Adrenal gland (tissue), 12 donors: ENCODE results near the gene GPR27. TPM values are rescaled to one million over a fixed set of nuclear protein-coding genes. Genes with fewer than 3 reads are reported as not detected.

ENCODE experiments used
- DNase-seq, 7 donors: peaks; one replicate each; pipeline ENCODE4 v3.0.0-alpha.2; 2019 to 2020
- H3K27ac ChIP-seq, 5 donors: fragments of 200-600 bp; sonication (generic) in 4 of 5; 1 replicate in 3 of 5; 2 replicates in 2 of 5; pipeline versions ENCODE4 v1.5.1 to v1.8.0; 2016 to 2020; ENCODE audit warnings: mild to moderate bottlenecking in 1 of 5
- H3K27me3 ChIP-seq: fragments of 200-600 bp; 2 replicates; pipeline ENCODE4 v1.8.0; 2021
- H3K36me3 ChIP-seq, 2 donors: fragments of 200-600 bp; replicated peaks in 1 of 2; 1 replicate in 1 of 2; 2 replicates in 1 of 2; pipeline versions ENCODE4 v1.5.1 to v1.8.0; 2018 to 2022
- H3K4me1 ChIP-seq, 2 donors: fragments of 200-600 bp; replicated peaks in 1 of 2; 1 replicate in 1 of 2; 2 replicates in 1 of 2; pipeline versions ENCODE4 v1.5.1 to v1.8.0; 2018 to 2021
- H3K4me3 ChIP-seq, 4 donors: fragments of 200-600 bp; sonication (generic) in 3 of 4; one replicate each; pipeline ENCODE4 v1.5.1; 2016 to 2018
- H3K9me3 ChIP-seq, 3 donors: fragments of 200-600 bp; sonication (generic) in 1 of 3; replicated peaks in 1 of 3; 1 replicate in 2 of 3; 2 replicates in 1 of 3; pipeline versions ENCODE4 v1.5.1 to v1.8.0; 2016 to 2021
- POLR2A ChIP-seq, 2 donors: fragments of 450-650 bp; IDR thresholded peaks; one replicate each; pipeline ENCODE4 v1.6.1; 2017; ENCODE audit warnings: antibody characterized with exemption in 2 of 2, mild to moderate bottlenecking in 2 of 2, moderate library complexity in 1 of 2
- WGBS, 4 donors: extraction: QIAGEN DNeasy Blood & Tissue Kit in 2 of 4; methylation state at CpG; one replicate each; pipeline versions ENCODE4 v1.1.5 to v1.1.7; 2013 to 2017; 5-methylcytosine and 5-hydroxymethylcytosine counted together
- intact Hi-C, 2 donors: fragments of 100-400 bp; cut with DNase I; formaldehyde crosslinking; loops; one replicate each; pipeline versions ENCODE4 v1.14.1 to v1.15.0; 2022 to 2023
- polyA plus RNA-seq, 3 donors: library from polyadenylated mRNA; stranded (reverse); fragments of 200-250 nt in 2 of 3; fragments of 350-450 nt in 1 of 3; fragmentation: Illumina TruSeq in 1 of 3; extraction: RNeasy Lipid Tissue Mini Kit (QIAGEN cat#74804) in 1 of 3; gene quantifications; one replicate each; pipeline ENCODE4 v1.2.3, GENCODE V29; 2013 to 2014
- total RNA-seq, 9 donors: library from RNA; depleted of rRNA in 4 of 9; stranded (reverse); fragments of >200 nt in 4 of 9; fragments of 120-200 nt in 1 of 9; fragmentation: NEBNext Ultra II Directional in 1 of 9; extraction: Animal tissue kit (Norgen Biotek cat#: 25700) in 1 of 9; gene quantifications; one replicate each; pipeline versions ENCODE4 v1.1.0 to v1.2.4, GENCODE V29; 2013 to 2023
- TF ChIP-seq, protein P1 (sequence below), 6 experiments: fragments of 450-650 bp in 4 of 6; fragments of 200-600 bp in 2 of 6; sonication (generic) in 1 of 6; IDR thresholded peaks; 1 replicate in 5 of 6; 2 replicates in 1 of 6; pipeline versions ENCODE4 v1.5.1 to v1.8.0; 2016 to 2021; ENCODE audit warnings: antibody characterized with exemption in 6 of 6, mild to moderate bottlenecking in 2 of 6, moderate library complexity in 1 of 6
- donor health status: healthy with polysubstance abuse.
- donor health status: Bipolar disorder and iron deficiency.
- donor health status: DM: yes; HTN: yes; CAD: no.
- donor health status: DM: no; HTN: no; CAD: no.
- donor health status: DM: no; HTN: no; CAD: no.
- donor health status: DM: yes; HTN: yes; CAD: no.

Gene GPR27
- total and polyA plus RNA-seq, 12 donors, result 0.48 to 3.9 (median 1.6) TPM; not detected in 1

DNA sequence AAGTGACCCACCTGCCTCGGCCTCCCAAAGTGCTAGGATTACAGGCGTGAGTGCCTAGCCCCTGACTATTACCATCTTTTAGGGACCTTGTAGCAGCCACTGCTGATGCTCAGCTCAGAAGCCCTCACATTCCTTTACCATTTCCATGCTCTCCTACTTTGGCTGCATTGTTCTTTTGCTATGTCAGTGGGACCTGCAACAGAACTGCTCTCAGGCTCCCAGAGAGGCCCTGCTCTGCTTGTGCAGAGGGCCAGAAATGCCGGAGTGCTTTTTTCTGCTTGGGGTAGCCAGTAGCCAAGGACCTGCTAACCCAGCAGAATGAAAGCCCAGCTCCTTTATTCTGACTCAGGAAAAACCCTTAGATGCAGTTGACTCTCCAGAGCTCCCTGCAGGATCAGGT, 49.6 kb downstream of the GPR27 start:
- intact Hi-C loops, result no loop called here
- no peak for DNase-seq
- no peaks in the 10 kb centered on the region for H3K9me3 ChIP-seq
- no peak overlapping the region for H3K27ac ChIP-seq
- H3K36me3 ChIP-seq, result no peaks in the 10 kb centered on the region
- no peaks in the 10 kb centered on the region for H3K27me3 ChIP-seq
- H3K4me3 ChIP-seq, result no peak overlapping the region
- no peaks in the 10 kb centered on the region for H3K4me1 ChIP-seq
- 90 to 97% (median 92%) methylated on average over 3 of the region's 3 CpGs for WGBS, 4 donors
- TF ChIP-seq, protein P1, sequence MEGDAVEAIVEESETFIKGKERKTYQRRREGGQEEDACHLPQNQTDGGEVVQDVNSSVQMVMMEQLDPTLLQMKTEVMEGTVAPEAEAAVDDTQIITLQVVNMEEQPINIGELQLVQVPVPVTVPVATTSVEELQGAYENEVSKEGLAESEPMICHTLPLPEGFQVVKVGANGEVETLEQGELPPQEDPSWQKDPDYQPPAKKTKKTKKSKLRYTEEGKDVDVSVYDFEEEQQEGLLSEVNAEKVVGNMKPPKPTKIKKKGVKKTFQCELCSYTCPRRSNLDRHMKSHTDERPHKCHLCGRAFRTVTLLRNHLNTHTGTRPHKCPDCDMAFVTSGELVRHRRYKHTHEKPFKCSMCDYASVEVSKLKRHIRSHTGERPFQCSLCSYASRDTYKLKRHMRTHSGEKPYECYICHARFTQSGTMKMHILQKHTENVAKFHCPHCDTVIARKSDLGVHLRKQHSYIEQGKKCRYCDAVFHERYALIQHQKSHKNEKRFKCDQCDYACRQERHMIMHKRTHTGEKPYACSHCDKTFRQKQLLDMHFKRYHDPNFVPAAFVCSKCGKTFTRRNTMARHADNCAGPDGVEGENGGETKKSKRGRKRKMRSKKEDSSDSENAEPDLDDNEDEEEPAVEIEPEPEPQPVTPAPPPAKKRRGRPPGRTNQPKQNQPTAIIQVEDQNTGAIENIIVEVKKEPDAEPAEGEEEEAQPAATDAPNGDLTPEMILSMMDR (IDR thresholded peaks at IDR 0.05), result no peak
- no peak for TF ChIP-seq POLR2A (IDR thresholded peaks at IDR 0.05)

DNA sequence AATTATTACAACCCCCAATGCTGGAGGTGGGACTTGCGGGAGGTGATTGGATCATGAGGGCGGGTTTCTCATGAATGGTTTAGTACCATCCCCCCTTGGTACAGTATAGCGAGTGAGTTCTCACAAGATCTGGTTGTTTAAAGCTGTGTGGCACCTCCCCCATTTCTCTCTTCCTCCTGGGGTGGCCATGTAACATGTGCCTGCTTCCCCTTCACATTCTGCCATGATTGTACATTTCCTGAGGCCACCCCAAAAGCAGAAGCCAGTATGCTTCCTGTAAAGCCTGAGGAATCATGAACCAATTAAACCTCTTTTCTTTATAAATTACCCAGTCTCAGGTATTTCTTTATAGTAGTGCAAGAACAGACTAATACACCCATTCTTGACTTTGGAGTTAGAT, 51.5 kb downstream of the GPR27 start:
- DNase-seq, result no peak
- Histone ChIP-seq H3K4me1 (no peaks in the 10 kb centered on the region), H3K9me3 (no peaks in the 10 kb centered on the region), H3K4me3 (no peak overlapping the region), H3K27me3 (no peaks in the 10 kb centered on the region), H3K27ac (no peak overlapping the region), H3K36me3 (no peaks in the 10 kb centered on the region)
- TF ChIP-seq, protein P1 (IDR thresholded peaks at IDR 0.05), result no peak
- TF ChIP-seq POLR2A (IDR thresholded peaks at IDR 0.05), result no peak
- intact Hi-C loops, result no loop called here
- WGBS, 4 donors, result 89 to 100% (median 92%) methylated on average over 3 of the region's 3 CpGs

DNA sequence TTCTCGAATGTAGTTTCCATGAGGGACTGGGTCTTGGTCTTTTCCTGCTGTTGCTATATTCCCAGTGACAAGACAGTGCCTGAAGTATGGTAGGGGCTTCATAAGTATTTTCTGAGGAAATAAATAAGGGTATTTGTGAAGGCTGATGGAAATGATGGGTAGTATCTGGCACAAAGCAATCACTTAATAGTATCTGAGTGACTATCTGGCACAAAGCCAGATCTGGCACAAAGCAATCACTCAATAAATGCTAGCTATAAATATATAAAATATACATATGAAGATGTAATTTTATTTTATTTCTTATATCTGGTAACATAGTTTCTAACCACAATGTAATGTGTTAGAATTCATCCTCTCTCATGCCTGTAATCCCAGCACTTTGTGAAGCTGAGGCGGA, 52.0 kb downstream of the GPR27 start:
- Histone ChIP-seq H3K4me1 (no peaks in the 10 kb centered on the region), H3K27ac (no peak overlapping the region), H3K27me3 (no peaks in the 10 kb centered on the region), H3K4me3 (no peak overlapping the region), H3K36me3 (no peaks in the 10 kb centered on the region), H3K9me3 (no peaks in the 10 kb centered on the region)
- WGBS, 4 donors, result 72 to 88% (median 82%) methylated on average over 2 of the region's 2 CpGs
- intact Hi-C loops, result no loop called here
- no peak for DNase-seq
- TF ChIP-seq POLR2A (IDR thresholded peaks at IDR 0.05), result no peak
- TF ChIP-seq, protein P1 (IDR thresholded peaks at IDR 0.05), result no peak

Other genes starting within 250 kb of the GPR27 start
- 10 to 100 TPM; 15.4 to 42.7 (median 30.2) TPM for gene FOXP1, start 170.1 kb upstream of the GPR27 start, total RNA-seq
- 10 to 100 TPM in 2 of 3 donors, 1 to 10 TPM in 1; 7.6 to 26.5 (median 12.2) TPM for gene FOXP1, start 170.1 kb upstream of the GPR27 start, polyA plus RNA-seq
- 10 to 100 TPM in 5 of 9 donors, 1 to 10 TPM in 4; 2.3 to 16.1 (median 11.9) TPM for gene EIF4E3, start 28.5 kb upstream of the GPR27 start, total RNA-seq
- 10 to 100 TPM in 1 of 3 donors, 1 to 10 TPM in 2; 5.0 to 13.1 (median 7.9) TPM for gene EIF4E3, start 28.5 kb upstream of the GPR27 start, polyA plus RNA-seq
- under 1 TPM in 2 of 9 donors, not detected in 7; 0.06 to 0.29 TPM for gene PROK2, start 31.3 kb downstream of the GPR27 start, total RNA-seq
- gene PROK2, start 31.3 kb downstream of the GPR27 start, polyA plus RNA-seq, result under 1 TPM; 0.13 to 0.24 (median 0.18) TPM